ENCODE data around the gene DCTN5. TPM values are rescaled to one million over a fixed set of nuclear protein-coding genes. Genes with fewer than 3 reads are reported as not detected.
A peak's percentile ranks its signal among the peaks of the same experiment; 100 is the strongest.

Gene DCTN5
- total and polyA plus RNA-seq, 2 of the 13 experiments (the other 11 are each of a cell fraction or from before 2014, with no cell fraction given): 105 to 207 TPM

DNA sequence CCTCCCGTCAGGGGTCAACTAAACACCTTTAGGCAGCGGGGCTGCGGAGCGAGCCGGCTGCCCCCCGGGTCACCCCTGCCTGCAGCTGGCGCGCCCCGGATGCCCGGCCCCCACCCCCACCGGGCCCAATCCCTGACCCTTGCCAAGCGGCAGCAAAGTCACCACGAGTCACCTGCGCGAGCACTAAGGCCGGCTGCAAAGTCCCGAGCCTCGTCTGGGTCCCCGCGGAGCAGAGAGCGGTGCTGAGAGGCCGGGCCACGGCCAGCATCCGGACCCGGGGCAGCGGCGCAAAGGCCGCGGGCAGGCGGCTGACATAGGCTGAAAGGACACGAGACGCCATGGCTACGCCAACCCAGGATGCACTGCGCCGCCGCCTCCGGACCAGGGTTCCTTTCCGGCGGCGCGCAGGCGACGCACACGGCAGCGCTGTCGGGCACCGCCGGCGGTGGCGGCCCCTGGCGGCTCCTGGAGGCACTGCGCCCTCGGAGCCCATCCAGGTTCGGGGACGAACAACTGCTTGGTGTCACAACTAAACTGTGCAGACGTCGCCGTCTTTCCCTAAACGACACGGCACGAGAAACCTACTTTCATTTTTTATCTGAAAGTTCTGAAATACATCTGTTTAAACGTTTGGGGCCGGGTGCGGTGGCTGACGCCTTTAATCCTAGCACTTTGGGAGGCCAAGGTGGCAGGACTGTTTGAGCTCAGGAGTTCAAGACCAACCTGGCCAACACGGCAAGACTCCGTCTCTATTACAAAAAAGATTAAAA, 45.1 kb upstream of the DCTN5 start, which contains the start of gene NDUFAB1 (continued):
- TF ChIP-seq, protein P1, sequence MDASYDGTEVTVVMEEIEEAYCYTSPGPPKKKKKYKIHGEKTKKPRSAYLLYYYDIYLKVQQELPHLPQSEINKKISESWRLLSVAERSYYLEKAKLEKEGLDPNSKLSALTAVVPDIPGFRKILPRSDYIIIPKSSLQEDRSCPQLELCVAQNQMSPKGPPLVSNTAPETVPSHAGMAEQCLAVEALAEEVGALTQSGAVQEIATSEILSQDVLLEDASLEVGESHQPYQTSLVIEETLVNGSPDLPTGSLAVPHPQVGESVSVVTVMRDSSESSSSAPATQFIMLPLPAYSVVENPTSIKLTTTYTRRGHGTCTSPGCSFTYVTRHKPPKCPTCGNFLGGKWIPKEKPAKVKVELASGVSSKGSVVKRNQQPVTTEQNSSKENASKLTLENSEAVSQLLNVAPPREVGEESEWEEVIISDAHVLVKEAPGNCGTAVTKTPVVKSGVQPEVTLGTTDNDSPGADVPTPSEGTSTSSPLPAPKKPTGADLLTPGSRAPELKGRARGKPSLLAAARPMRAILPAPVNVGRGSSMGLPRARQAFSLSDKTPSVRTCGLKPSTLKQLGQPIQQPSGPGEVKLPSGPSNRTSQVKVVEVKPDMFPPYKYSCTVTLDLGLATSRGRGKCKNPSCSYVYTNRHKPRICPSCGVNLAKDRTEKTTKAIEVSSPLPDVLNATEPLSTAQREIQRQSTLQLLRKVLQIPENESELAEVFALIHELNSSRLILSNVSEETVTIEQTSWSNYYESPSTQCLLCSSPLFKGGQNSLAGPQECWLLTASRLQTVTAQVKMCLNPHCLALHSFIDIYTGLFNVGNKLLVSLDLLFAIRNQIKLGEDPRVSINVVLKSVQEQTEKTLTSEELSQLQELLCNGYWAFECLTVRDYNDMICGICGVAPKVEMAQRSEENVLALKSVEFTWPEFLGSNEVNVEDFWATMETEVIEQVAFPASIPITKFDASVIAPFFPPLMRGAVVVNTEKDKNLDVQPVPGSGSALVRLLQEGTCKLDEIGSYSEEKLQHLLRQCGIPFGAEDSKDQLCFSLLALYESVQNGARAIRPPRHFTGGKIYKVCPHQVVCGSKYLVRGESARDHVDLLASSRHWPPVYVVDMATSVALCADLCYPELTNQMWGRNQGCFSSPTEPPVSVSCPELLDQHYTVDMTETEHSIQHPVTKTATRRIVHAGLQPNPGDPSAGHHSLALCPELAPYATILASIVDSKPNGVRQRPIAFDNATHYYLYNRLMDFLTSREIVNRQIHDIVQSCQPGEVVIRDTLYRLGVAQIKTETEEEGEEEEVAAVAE (CRISPR knock-in tag; IDR thresholded peaks at IDR 0.05; ENCODE audit: borderline replicate concordance): no peak
- TF ChIP-seq IRF2 (CRISPR knock-in tag; IDR thresholded peaks at IDR 0.05): peak; percentile 97
- TF ChIP-seq MAFF (IDR thresholded peaks at IDR 0.05; ENCODE audit: low read depth, low read length): no peak; the same call in 1 of the 2 replicates
- TF ChIP-seq STAT5B (CRISPR knock-in tag; IDR thresholded peaks at IDR 0.05): peak; percentile 94; the same call in 1 of the 2 replicates
- TF ChIP-seq, protein P2, sequence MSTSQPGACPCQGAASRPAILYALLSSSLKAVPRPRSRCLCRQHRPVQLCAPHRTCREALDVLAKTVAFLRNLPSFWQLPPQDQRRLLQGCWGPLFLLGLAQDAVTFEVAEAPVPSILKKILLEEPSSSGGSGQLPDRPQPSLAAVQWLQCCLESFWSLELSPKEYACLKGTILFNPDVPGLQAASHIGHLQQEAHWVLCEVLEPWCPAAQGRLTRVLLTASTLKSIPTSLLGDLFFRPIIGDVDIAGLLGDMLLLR (CRISPR knock-in tag; IDR thresholded peaks at IDR 0.05): no peak; the same call in 1 of the 2 replicates
- TF ChIP-seq PCBP2 (optimal IDR thresholded peaks at IDR 0.05; ENCODE audit: low read depth, low read length, poor library complexity, severe bottlenecking): no peak
- TF ChIP-seq NR2F6 (IDR thresholded peaks at IDR 0.05): no peak
- peak; percentile 60; the same call in 1 of the 2 replicates for TF ChIP-seq NR2F6 (CRISPR knock-in tag; IDR thresholded peaks at IDR 0.05)
- peak; percentile 24; the same call in 1 of the 2 replicates for TF ChIP-seq ZNF263 (CRISPR knock-in tag; IDR thresholded peaks at IDR 0.05)
- TF ChIP-seq ZNF570 (CRISPR knock-in tag; IDR thresholded peaks at IDR 0.05; ENCODE audit: borderline replicate concordance): no peak; the same call in 1 of the 2 replicates
- TF ChIP-seq ZNF44 (CRISPR knock-in tag; IDR thresholded peaks at IDR 0.05): no peak
- no peak for TF ChIP-seq RCOR2 (CRISPR knock-in tag; IDR thresholded peaks at IDR 0.05)
- peak; percentile 60 for TF ChIP-seq BCL6 (CRISPR knock-in tag; IDR thresholded peaks at IDR 0.05)
- TF ChIP-seq ZBTB38 (CRISPR knock-in tag; IDR thresholded peaks at IDR 0.05): peak; percentile 95
- TF ChIP-seq ZNF33B (CRISPR knock-in tag; IDR thresholded peaks at IDR 0.05): peak; percentile 86; the same call in 1 of the 2 replicates
- TF ChIP-seq IRX3 (CRISPR knock-in tag; IDR thresholded peaks at IDR 0.05; ENCODE audit: borderline replicate concordance, low read depth): 0 out of 2 replicates have a peak, but pooled peaks have one; percentile 86
- peak; percentile 99 for TF ChIP-seq TOPORS (CRISPR knock-in tag; IDR thresholded peaks at IDR 0.05)
- TF ChIP-seq ZNF17 (CRISPR knock-in tag; IDR thresholded peaks at IDR 0.05): no peak; the same call in 1 of the 2 replicates
- peak; percentile 95 for TF ChIP-seq AGO2 (optimal IDR thresholded peaks at IDR 0.05; ENCODE audit: low read depth, low read length)
- TF ChIP-seq FOXJ3 (CRISPR knock-in tag; IDR thresholded peaks at IDR 0.05; ENCODE audit: borderline replicate concordance): no peak
- no peak for TF ChIP-seq ZNF672 (CRISPR knock-in tag; IDR thresholded peaks at IDR 0.05)
- TF ChIP-seq WIZ (CRISPR knock-in tag; IDR thresholded peaks at IDR 0.05): peak; percentile 86
- TF ChIP-seq ZFYVE20 (CRISPR knock-in tag; IDR thresholded peaks at IDR 0.05; ENCODE audit: borderline replicate concordance, low read depth): no peak
- TF ChIP-seq FOXA3 (CRISPR knock-in tag; IDR thresholded peaks at IDR 0.05): peak; percentile 84
- TF ChIP-seq, protein P3, sequence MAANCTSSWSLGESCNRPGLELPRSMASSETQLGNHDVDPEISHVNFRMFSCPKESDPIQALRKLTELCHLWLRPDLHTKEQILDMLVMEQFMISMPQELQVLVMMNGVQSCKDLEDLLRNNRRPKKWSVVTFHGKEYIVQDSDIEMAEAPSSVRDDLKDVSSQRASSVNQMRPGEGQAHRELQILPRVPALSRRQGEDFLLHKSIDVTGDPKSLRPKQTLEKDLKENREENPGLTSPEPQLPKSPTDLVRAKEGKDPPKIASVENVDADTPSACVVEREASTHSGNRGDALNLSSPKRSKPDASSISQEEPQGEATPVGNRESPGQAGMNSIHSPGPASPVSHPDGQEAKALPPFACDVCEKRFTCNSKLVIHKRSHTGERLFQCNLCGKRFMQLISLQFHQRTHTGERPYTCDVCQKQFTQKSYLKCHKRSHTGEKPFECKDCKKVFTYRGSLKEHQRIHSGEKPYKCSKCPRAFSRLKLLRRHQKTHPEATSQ (CRISPR knock-in tag; IDR thresholded peaks at IDR 0.05; ENCODE audit: borderline replicate concordance): peak; percentile 96
